ENCODE measurements around the gene ARFGAP2.

The ARFGAP2 gene

GRCh38 chr11:47166368-47166767 lies 10.3 kb downstream of the ARFGAP2 start:
- no peak for DNase-seq

GRCh38 chr11:47165253-47165840 lies 11.3 kb downstream of the ARFGAP2 start:
- no peak for DNase-seq

- no peak for DNase-seq
Observed at GRCh38 chr11:47164321-47164720, 12.4 kb downstream of the ARFGAP2 start.

- DNase-seq: no peak
Observed at GRCh38 chr11:47163898-47164297, 12.8 kb downstream of the ARFGAP2 start.

GRCh38 chr11:47163193-47163592 lies 13.5 kb downstream of the ARFGAP2 start:
- DNase-seq: no peak

- DNase-seq: no peak
Observed at GRCh38 chr11:47162426-47162825, 14.3 kb downstream of the ARFGAP2 start.

GRCh38 chr11:47161890-47162289 lies 14.8 kb downstream of the ARFGAP2 start:
- DNase-seq: no peak

- peak; percentile 60 for DNase-seq
Observed at GRCh38 chr11:47161134-47161854, 15.4 kb downstream of the ARFGAP2 start.

- DNase-seq: no peak
Observed at GRCh38 chr11:47160753-47161133, 15.9 kb downstream of the ARFGAP2 start.

GRCh38 chr11:47158242-47158641 lies 18.4 kb downstream of the ARFGAP2 start:
- DNase-seq: no peak

- DNase-seq: no peak
Observed at GRCh38 chr11:47157805-47158204, 18.9 kb downstream of the ARFGAP2 start.

- DNase-seq: no peak
Observed at GRCh38 chr11:47156951-47157350, 19.7 kb downstream of the ARFGAP2 start.

- no peak for DNase-seq
Observed at GRCh38 chr11:47156333-47156732, 20.3 kb downstream of the ARFGAP2 start.

GRCh38 chr11:47155879-47156278 lies 20.8 kb downstream of the ARFGAP2 start:
- DNase-seq: no peak

- peak; percentile 35 for DNase-seq
Observed at GRCh38 chr11:47154616-47155570, 21.8 kb downstream of the ARFGAP2 start.

- DNase-seq: peak; percentile 49
Observed at GRCh38 chr11:47152953-47153950, 23.4 kb downstream of the ARFGAP2 start.

- no peak for DNase-seq
Observed at GRCh38 chr11:47152126-47152952, 24.3 kb downstream of the ARFGAP2 start.

- no peak for DNase-seq
Observed at GRCh38 chr11:47149782-47150181, 26.9 kb downstream of the ARFGAP2 start.

- DNase-seq: no peak
Observed at GRCh38 chr11:47148903-47149531, 27.7 kb downstream of the ARFGAP2 start.

- no peak for DNase-seq
Observed at GRCh38 chr11:47148270-47148669, 28.4 kb downstream of the ARFGAP2 start.

- no peak for DNase-seq
Observed at GRCh38 chr11:47147681-47148080, 29.0 kb downstream of the ARFGAP2 start.

Data from CD4-positive, alpha-beta T cell treated with Interleukin-21 for 1 hour (primary cell).